HepG2 (cell line): ENCODE data around the gene OR2T2.
"Not testable (repeated sequence)": the region's sequence is repeated elsewhere in the genome, so short reads cannot be mapped to it uniquely, and the experiment has no call there.

Source experiments
- CTCF ChIP-seq: sonication (generic); formaldehyde crosslinking; IDR thresholded peaks from 2 replicates; pipeline ENCODE4 v1.5.0; 2020; ENCODE audit warnings: mild to moderate bottlenecking, missing genetic modification reagents, moderate library complexity
- GABPB1 ChIP-seq: IDR thresholded peaks from 2 replicates; pipeline ENCODE4 v1.6.1; 2016; ENCODE audit warnings: mild to moderate bottlenecking, missing genetic modification reagents, moderate library complexity, missing compliant biosample characterization
- GTF2F1 ChIP-seq: fragments of 150-350 bp; IDR thresholded peaks from 2 replicates; pipeline ENCODE4 v1.6.1; 2014; ENCODE audit warnings: low read length
- HDAC6 ChIP-seq: fragments of 200-600 bp; sonication (generic); IDR thresholded peaks from 2 replicates; pipeline ENCODE4 v1.7.0; 2017; ENCODE audit warnings: mild to moderate bottlenecking, antibody characterized with exemption, low read length, low read depth
- PBX3 ChIP-seq: sonication (generic); formaldehyde crosslinking; IDR thresholded peaks from 2 replicates; pipeline ENCODE4 v1.8.1; 2023; ENCODE audit warnings: missing genetic modification reagents, inconsistent platforms, borderline replicate concordance
- POLR2A ChIP-seq, 2 experiments: IDR thresholded peaks; 2 replicates each; pipeline ENCODE4 v1.6.1; 2011; ENCODE audit warnings: low read depth in 2 of 2, low read length in 2 of 2, mild to moderate bottlenecking in 1 of 2, moderate library complexity in 1 of 2; ENCODE audit not compliant: insufficient read depth in 1 of 2
- RARG ChIP-seq: sonication (generic); formaldehyde crosslinking; IDR thresholded peaks from 2 replicates; pipeline ENCODE4 v1.4.0; 2020; ENCODE audit warnings: low read depth, mild to moderate bottlenecking, missing genetic modification reagents
- YY1 ChIP-seq: IDR thresholded peaks from 2 replicates; pipeline ENCODE4 v1.6.1; 2011; ENCODE audit warnings: low read length, low read depth, moderate library complexity, mild to moderate bottlenecking; ENCODE audit not compliant: insufficient read depth, insufficient replicate concordance
- ZNF274 ChIP-seq: sonication (generic); formaldehyde crosslinking; IDR thresholded peaks from 2 replicates; pipeline ENCODE4 v1.5.1; 2020; ENCODE audit warnings: mild to moderate bottlenecking, missing genetic modification reagents
- ZNF761 ChIP-seq: sonication (generic); formaldehyde crosslinking; conservative IDR thresholded peaks from 2 replicates; pipeline ENCODE4 v1.4.0; 2020; ENCODE audit warnings: mild to moderate bottlenecking, missing genetic modification reagents
- TF ChIP-seq, protein P1 (sequence below): sonication (generic); formaldehyde crosslinking; IDR thresholded peaks from 2 replicates; pipeline ENCODE4 v1.5.1; 2020; ENCODE audit warnings: missing genetic modification reagents, mild to moderate bottlenecking, borderline replicate concordance

GRCh38 chr1:248456635-248457034 lies 11.2 kb downstream of the OR2T2 start:
- not testable (repeated sequence) for TF ChIP-seq HDAC6; ZNF274 (CRISPR knock-in tag); CTCF; YY1; ZNF761 (CRISPR knock-in tag); PBX3 (CRISPR knock-in tag); GTF2F1; GABPB1 (CRISPR knock-in tag); RARG (CRISPR knock-in tag); POLR2A (IDR thresholded peaks at IDR 0.05; ENCODE audit: insufficient read depth in 1 of 2, low read depth in 2 of 2, low read length in 2 of 2)
- TF ChIP-seq, protein P1, sequence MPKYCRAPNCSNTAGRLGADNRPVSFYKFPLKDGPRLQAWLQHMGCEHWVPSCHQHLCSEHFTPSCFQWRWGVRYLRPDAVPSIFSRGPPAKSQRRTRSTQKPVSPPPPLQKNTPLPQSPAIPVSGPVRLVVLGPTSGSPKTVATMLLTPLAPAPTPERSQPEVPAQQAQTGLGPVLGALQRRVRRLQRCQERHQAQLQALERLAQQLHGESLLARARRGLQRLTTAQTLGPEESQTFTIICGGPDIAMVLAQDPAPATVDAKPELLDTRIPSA = not testable (repeated sequence)
